Activated CD4-positive, CD25-positive, alpha-beta regulatory T cell (primary cell): ENCODE data around the gene TACR2.

Experiments used
- DNase-seq, 4 experiments: peaks; one replicate each; lab custom pipeline; 2025; lab: John Stamatoyannopoulos, UW

The TACR2 gene

DNA sequence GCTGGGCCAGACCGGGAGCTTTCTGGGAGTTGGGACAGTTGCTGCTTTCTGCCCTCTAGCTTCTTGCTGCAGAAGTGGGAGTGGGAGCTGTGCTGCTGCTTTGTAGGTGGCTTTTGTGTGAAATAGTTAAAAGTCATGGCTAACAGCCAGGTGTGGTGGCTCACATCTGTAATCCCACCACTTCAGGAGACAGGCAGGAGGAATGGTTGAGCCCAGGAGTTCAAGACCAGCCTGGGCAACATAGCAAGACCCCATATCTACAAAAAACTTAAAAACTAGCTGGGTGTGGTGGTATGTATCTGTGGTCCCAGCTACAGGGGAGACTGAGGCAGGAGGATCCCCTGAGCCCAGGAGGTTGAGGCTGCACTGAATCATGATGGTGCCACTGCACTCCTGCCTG lies 13.7 kb downstream of the TACR2 start:
- DNase-seq, result no peak

DNA sequence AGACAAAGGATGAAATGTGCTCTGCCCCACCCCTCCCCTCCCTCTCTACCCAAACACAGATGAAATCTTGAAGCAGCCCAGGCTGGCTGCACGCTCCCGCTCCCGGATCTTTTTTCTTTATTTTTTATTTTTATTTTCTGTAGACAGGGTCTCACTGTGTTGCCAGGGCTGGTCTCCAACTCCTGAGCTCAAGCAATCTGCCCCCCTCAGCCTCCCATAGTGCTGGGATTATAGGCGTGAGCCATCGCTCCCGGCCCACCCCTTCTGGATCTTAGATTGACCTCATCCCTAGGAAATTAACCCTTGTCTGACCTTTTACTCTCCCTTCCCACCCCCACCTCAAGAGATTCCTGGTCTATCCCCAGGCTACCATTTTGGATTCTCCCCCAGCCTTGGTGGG lies 14.3 kb downstream of the TACR2 start:
- no peak for DNase-seq

DNA sequence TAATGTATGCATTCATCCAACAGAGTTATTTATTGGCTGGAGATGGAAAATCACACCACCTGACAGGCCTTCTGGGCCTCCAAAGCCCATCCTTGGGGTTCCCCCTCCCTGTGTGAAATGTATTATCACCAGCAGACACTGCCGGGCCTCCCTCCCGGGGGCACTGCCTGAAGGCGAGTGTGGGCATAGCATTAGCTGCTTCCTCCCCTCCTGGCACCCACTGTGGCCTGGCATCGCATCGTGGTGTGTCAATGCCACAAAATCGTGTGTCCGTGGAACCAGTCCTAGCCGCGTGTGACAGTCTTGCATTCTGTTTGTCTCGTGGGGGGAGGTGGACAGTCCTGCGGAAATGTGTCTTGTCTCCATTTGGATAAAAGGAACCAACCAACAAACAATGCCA lies 15.3 kb downstream of the TACR2 start:
- DNase-seq, result no peak

DNA sequence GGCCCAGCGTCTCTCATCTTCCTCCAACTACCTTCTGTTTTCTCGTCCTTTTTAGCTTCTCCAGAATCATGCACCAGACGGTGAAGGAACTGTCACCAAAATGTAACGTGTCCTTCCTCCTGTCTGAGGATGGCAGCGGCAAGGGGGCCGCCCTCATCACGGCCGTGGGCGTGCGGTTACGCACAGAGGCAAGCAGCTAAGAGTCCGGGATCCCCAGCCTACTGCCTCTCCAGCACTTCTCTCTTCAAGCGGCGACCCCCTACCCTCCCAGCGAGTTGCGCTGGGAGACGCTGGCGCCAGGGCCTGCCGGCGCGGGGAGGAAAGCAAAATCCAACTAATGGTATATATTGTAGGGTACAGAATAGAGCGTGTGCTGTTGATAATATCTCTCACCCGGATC lies 15.8 kb downstream of the TACR2 start:
- DNase-seq, result no peak

DNA sequence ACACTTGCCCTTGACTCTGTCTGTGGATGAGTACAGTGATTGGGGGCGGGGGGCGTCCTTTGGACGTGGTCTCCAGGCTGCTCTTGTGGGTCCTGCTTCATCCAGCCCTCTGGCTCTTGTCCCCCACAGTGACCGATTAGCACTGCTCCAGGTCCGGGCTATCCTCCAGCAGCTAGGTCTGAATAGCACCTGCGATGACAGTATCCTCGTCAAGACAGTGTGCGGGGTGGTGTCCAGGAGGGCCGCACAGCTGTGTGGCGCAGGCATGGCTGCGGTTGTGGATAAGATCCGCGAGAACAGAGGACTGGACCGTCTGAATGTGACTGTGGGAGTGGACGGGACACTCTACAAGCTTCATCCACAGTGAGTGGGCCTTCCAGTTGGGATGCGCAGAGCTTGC lies 18.3 kb downstream of the TACR2 start:
- no peak for DNase-seq

DNA sequence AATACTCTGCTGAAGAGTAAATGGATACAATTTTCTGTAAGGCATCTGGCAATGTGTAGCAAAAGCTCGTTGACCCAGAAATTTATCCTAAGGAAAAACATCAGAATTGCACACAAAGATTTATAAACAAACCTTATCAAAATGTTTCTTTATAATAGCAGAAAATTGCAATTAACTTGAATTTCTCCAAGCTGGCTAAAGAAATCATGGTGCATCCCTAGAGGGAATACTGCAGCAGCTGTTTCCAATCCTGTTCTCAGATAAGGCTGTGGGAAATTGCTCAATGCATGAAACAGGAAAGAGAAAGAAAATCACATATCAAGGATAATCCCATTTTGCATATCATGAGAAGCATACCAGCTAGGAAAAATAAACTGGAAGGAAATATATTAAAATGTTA lies 18.7 kb downstream of the TACR2 start:
- no peak for DNase-seq

DNA sequence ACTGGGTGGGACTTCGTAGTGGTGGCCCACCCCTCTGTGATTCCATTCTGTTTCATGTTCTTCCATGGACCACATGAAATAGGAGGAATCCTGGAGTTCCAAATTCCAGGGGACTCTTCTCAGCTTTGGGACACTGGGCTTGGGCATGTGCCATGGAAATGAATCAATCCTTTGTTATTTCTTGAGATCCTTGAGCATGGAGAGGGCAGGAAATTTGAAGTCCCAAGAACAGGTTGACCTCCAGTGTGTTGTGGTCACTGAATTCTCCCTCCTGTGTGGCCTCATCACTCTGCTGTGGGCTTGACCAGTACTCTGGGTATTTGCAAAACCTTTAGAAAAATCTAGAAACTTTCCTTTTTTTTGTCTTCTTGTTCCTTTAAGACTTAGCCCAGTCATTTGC lies 22.7 kb downstream of the TACR2 start:
- DNase-seq, result no peak

DNA sequence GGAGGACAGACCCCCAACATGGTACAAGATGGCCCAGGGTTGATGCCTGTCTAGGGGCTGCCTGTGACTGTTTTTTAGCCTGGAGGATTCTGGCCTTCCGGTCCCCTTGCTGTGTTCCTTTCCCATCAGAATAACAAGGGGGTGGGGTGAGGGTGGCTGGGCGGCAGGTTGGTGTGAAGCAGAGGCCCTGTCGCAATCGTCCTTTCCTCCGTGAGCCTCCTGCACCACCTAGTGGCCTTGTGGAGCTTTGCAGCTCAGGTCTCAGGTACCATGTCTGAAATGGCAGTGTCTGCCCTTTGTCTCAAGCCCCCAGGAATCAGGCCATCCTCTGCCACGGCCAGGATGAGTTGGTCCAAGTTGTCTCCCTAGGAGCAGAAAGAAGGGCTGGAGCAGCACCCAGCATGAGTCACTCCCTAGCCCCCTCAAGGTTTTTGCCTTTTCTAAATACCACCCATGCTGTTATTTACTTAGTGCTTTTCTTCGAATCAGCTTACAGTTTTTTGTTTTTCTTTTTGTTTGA lies 24.2 kb downstream of the TACR2 start:
- DNase-seq, result peak; percentile 47 to 61 (median 56)

DNA sequence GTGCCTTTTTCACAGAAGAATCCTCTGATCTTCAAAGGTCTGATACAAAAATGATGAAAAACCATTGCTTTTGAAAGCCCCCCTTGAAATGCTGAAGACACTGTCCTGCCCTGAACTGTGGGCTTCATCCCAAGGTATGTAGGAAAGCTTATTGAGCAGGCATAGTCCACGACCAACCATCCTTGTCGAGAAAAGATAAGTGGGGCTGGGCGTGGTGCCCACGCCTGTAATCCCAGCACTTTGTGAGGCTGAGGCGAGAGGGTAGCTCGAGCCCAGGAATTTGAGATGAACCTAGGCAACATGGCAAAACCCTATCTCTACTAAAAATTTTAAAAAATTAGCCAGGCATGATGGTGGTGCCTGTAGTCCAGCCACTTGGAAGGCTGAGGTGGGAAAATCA lies 25.6 kb downstream of the TACR2 start:
- no peak for DNase-seq

DNA sequence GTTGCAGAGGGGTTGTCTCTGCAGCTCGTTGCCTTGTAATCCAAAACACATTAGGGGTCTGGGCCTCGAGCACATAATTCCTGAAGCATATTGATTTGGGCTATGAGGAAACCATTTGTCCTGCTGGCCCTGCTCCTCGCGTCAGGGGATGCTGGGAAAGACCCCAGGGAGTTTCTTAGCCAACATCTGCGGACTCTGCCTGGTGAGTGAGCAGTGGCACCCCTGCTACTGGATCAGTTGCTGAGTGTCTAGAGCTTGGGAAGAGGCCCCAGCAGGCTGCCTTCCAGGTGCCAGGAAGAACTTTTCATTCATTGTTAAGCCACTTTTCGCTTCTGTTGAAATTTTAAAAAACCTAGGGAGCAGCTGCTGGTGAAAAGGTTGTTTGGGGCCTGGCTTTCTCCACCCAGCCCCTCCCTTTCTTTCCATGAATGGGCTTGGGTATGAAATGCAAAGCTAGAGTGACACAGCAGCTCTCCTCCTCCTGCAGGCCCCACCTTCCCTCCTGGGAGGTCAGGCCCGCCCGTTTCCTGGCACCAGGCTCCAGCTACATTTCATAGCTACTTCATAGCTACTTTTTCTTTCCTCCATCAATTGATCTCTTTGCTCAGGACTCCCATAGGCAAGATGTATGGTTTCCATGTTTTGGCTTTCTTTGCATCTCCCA lies 26.8 kb downstream of the TACR2 start:
- no peak for DNase-seq

DNA sequence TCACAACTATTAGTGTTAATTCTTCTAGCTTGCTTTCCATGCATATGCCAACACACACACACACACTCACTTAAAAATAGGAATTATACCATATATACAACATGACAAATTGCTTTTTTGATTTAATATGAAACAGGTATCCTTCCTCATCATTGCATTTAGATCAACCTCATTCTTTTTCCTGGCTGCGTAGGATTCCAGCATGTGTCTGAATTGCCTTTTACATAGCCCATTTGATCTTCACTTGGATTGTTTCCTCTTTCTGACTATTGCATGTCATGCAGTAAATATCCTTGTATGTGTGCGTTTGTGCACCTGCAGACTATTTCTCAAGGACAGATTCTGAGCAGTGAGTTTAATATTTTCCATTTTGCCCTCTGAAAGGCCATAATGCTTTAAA lies 28.2 kb downstream of the TACR2 start:
- no peak for DNase-seq

DNA sequence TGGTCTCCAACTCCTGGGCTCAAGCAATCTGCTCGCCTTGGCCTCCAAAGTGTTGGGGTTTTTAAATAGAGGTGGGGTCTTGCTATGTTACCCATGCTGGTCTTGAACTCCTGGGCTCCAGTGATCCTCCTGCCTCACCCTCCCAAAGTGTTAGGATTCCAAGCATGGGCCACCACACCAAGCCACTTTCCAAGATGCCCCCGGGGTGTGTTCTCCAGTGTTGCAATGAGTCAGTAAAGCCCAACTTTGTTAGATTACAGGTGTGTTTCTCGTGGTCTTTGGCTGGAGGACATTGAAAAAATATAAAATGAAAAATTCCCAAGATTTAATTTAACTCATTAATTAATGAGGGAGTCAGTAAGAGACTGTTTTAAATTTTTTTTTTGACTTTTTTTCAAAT lies 29.2 kb downstream of the TACR2 start:
- no peak for DNase-seq

DNA sequence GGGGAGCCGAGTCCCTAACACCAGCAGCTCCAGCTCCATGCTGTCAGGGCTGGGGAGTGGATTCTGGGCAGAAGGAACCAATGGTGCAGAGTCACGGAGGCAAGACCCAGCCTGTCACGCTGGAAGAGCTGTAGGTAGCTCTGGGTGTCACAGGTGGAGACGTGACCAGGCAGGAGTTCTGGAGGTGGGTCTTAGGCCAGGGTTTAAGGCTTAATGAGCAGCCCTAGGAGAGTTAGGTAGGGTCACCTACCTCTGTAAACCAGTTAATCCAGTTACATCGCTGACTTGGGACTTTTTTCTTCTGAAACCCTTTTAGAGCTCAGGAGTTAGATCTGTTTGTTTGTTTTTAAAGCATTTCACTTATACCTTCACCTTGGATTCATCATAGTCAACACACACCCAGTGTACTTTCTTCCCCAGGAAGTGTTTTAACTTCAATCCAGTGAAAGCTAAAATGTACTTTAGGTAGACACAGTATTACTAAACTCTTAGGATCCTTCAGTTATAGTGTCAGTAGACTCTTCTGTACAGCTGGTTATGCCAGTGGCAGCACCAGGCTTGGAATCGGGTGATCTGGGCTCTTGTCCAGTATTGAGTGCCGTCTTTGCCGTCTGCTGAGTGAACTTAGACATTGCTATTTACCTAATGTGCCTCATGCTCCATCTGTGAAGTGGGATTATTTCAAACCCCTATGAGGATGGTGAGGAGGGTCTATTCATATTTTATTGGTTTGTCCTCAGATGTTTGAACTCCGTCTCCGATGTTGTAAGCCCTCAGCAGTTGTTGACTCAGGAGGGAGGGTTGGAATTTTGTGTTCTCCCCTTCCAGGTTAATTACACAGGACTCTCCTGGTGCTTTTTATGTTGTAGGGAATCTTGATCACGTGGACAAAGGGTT lies 31.0 kb downstream of the TACR2 start:
- DNase-seq, result no peak

DNA sequence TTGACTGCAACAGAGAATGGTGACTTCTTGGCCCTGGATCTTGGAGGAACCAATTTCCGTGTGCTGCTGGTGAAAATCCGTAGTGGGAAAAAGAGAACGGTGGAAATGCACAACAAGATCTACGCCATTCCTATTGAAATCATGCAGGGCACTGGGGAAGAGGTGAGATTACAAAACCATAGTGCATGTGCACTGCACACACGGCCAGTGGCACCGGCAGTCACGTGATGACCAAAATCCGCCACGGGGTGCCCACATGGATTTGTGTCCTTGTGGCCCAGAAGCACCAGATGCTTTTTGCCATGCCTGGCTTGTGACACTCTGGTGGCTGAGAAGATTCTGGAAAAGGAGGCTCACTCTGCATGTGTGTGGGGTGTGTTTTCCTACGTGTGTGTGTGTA lies 32.4 kb downstream of the TACR2 start:
- DNase-seq, result no peak

DNA sequence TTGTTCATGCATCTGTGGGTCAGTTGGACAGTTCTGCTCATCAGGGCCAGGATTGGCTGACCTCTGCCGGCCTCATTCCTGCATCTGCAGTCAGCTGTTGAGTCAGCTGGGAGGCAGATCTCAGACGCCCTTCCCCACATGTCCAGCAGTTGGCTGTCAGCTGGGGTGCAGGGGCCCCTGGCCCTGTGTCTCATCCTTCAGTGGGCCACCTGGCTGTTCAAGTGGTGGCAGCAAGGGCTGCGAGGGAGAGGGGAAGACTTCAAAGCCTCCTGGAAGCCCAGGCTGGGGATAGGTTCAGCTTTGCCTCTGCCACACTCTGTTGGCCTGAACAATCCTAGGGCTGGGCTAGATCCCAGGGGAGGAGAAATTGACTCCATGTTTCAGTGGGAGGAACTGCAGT lies 33.2 kb downstream of the TACR2 start:
- no peak for DNase-seq

DNA sequence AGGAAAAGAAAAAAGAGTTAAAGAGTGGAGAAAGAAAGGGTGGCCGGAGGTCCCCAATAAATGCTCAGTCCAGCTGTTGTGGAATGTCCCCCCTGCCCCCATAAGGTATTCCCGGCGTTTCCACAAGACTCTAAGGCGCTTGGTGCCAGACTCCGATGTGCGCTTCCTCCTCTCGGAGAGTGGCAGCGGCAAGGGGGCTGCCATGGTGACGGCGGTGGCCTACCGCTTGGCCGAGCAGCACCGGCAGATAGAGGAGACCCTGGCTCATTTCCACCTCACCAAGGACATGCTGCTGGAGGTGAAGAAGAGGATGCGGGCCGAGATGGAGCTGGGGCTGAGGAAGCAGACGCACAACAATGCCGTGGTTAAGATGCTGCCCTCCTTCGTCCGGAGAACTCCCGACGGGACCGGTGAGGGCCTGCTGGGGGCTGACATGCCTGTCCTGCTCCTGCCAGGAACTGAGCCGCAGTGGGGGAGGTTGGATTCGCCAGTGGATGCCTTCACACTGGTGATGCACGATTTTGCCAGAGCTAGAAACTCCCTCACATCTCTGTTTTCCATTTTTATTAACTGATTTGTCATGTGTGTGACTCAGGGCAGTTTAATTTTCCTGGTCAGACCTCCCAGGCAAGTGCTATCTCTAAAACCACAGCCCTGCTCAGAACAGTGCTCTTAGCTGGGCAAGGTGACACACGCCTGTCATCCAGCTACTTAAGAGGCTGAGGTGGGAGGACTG lies 34.2 kb downstream of the TACR2 start:
- DNase-seq, result no peak

DNA sequence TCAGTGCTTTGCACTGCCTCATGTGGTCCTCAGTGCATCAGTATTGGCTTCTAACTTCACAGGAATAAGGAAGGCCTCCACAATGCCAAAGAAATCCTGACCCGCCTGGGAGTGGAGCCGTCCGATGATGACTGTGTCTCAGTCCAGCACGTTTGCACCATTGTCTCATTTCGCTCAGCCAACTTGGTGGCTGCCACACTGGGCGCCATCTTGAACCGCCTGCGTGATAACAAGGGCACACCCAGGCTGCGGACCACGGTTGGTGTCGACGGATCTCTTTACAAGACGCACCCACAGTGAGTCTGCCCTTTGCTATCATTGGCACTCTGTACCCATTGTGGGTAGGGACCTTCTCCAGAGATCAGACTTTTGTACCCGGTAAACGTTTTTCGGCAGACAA lies 36.9 kb downstream of the TACR2 start:
- no peak for DNase-seq

DNA sequence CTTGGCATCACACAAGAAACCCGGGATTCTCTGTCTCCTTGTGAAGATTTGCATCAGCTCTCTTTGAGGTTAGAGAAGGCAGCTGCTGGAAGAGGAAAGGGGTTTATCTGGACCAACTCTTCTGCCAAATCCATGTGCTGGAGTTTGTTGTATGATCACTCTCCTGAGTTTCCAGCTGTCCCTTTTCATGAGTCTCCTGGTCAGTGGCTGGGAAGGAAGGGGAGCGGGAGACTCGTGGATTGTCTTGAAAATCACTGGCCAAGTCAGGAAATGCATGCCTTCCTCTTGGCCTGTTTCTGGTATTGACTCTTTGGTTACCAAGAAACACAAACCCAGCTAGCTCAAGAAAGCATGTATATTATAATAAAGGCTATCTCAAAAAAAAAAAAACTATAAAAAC lies 38.8 kb downstream of the TACR2 start:
- DNase-seq, result no peak

DNA sequence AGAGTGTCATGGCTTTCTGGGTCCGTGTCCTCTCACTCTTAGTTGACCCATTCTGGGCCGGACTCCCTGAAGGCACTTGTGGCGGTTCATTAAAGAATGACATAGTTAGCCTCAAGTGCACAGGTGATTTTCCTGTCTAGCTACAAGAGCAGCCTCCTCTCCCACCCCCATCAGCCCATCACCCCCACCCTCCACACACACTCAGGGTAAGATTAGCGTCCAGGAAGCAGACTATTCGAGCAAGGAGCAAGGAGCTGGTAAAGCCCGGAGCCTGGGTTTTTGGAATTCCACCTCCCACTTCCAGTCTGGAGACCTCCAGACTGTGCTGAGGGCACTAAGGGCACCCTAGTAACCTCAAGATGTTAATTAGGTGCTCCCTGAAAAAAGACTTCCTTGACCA lies 39.5 kb downstream of the TACR2 start:
- DNase-seq, result no peak

DNA sequence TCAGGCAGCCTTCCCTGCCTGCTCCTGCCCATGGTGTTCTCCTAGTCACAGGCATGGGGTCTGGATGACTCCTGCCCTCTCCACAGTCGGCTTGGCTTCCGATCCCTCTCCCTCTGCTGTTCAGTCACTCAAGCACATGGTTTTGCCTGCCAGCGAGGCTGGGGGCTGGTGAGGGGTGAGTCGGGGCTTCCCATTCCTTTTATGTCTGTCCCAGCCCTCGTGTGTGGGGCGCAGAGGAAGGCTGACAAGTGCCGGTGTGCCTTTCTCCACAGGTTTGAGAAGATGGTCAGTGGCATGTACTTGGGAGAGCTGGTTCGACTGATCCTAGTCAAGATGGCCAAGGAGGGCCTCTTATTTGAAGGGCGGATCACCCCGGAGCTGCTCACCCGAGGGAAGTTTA lies 40.1 kb downstream of the TACR2 start:
- DNase-seq, result no peak

DNA sequence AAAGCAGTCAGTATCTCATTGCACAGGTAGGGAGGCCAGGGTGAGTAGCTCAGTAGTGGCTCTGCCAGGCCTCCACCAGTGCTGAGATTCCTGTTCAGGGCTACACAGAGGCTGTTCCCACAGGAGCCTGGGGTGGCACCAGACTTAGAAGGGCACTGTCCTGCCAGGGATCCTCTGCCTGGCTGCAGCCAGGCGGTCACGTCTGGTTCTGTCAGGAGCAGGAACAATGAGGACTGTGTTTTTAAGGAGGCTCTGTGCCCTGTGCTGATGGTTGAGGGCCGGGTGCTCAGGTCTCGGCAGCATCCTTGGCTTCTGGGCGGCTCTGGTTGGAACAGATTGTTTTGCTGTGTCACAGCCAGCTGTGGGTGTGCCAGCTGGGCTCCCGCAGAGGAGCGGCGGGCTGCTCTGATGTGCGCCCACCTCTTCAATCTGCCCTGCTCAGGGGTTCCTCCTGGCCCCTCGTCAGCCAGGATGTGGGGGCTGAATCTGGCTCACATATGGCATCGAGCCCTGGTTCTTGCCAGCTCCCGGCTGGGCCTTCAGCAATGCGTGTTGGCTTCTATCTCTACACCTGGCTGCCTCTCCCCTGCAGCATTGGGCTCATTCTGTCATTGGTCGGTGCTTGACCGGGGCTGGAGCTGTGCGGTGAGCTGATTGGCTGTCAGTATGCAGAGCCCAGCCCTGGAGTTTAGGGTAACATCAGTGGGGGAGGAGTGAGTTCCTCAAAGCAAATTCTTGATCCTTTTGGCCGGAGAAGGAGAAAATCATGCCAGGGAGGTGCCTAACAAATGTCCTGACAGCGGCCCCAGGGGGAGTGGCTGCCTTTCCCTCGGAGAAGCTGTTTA lies 41.2 kb downstream of the TACR2 start:
- DNase-seq, result no peak

DNA sequence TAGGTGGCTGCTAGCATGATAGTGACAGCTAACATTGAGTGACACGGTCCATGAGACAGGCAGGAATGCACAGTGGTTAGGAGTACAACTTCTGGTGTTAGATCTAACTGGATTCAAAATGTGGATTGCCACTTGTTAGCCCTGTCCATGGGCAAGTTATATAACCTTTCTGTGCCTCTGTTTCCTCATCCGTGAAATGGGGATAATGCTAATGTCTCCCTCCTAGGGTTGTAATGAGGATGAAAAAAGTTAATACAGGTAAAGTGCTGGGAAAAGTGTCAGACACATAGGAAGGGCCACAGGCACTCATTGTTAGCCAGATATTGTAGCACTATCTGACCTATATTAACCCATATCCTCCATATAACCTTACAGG lies 41.8 kb downstream of the TACR2 start:
- DNase-seq, result no peak
